T-helper 2 cell treated with Interferon-gamma antibody and Interleukin-4, amounts not matched to agents 5 μg/mL and 100 μg/mL, for 36 hours (primary cell): ENCODE results near the gene MAP3K15.

Experiments
- DNase-seq: peaks from one replicate; pipeline ENCODE4 v3.0.0; 2021; ENCODE audit warnings: low spot score
- H3K27ac Mint-ChIP-seq: one replicate; pipeline ENCODE4 v1.8.0; 2021; ENCODE audit warnings: mild to moderate bottlenecking, mixed read lengths
- H3K27me3 Mint-ChIP-seq: one replicate; pipeline ENCODE4 v1.8.0; 2021; ENCODE audit warnings: low read depth, mixed read lengths
- H3K36me3 Mint-ChIP-seq: one replicate; pipeline ENCODE4 v1.8.0; 2021; ENCODE audit warnings: low read depth, mixed read lengths
- H3K4me1 Mint-ChIP-seq: one replicate; pipeline ENCODE4 v1.8.0; 2021; ENCODE audit warnings: low read depth, mixed read lengths
- H3K4me3 Mint-ChIP-seq: one replicate; pipeline ENCODE4 v1.8.0; 2022; ENCODE audit warnings: mild to moderate bottlenecking, moderate library complexity, mixed read lengths
- H3K9me3 Mint-ChIP-seq: one replicate; pipeline ENCODE4 v1.8.0; 2021; ENCODE audit warnings: mixed read lengths

Gene MAP3K15

GRCh38 chrX:19544693-19545305, 29.5 kb upstream of the MAP3K15 start:
- no peak overlapping the region for H3K27ac Mint-ChIP-seq
- peaks cover 57% of the 10 kb centered on the region for H3K36me3 Mint-ChIP-seq

GRCh38 chrX:19543951-19544381, 28.7 kb upstream of the MAP3K15 start:
- Mint-ChIP-seq H3K27ac (no peak overlapping the region), H3K9me3 (no peaks in the 10 kb centered on the region), H3K27me3 (no peaks in the 10 kb centered on the region), H3K4me3 (no peak overlapping the region), H3K4me1 (peaks cover 10% of the 10 kb centered on the region), H3K36me3 (peaks cover 55% of the 10 kb centered on the region)
- DNase-seq, result no peak

More at GRCh38 chrX:19544693-19545305, 29.5 kb upstream of the MAP3K15 start:
- DNase-seq, result no peak
- Mint-ChIP-seq H3K27me3 (no peaks in the 10 kb centered on the region), H3K4me3 (no peak overlapping the region), H3K9me3 (no peaks in the 10 kb centered on the region), H3K4me1 (peaks cover 16% of the 10 kb centered on the region)

- Mint-ChIP-seq H3K36me3 (peaks cover 47% of the 10 kb centered on the region), H3K4me3 (no peak overlapping the region), H3K9me3 (no peaks in the 10 kb centered on the region), H3K27me3 (no peaks in the 10 kb centered on the region), H3K27ac (peak overlapping the region; percentile 69), H3K4me1 (peaks cover 6% of the 10 kb centered on the region)
- no peak for DNase-seq
These were observed 27.9 kb upstream of the MAP3K15 start for GRCh38 chrX:19543020-19543715.

GRCh38 chrX:19541931-19542330, 26.6 kb upstream of the MAP3K15 start:
- Mint-ChIP-seq H3K27ac (no peak overlapping the region), H3K27me3 (no peaks in the 10 kb centered on the region), H3K4me1 (peaks cover 6% of the 10 kb centered on the region), H3K36me3 (peaks cover 40% of the 10 kb centered on the region), H3K4me3 (no peak overlapping the region), H3K9me3 (no peaks in the 10 kb centered on the region)
- DNase-seq, result no peak

GRCh38 chrX:19541196-19541595, 25.9 kb upstream of the MAP3K15 start:
- no peaks in the 10 kb centered on the region for H3K27me3 Mint-ChIP-seq
- no peak overlapping the region for H3K4me3 Mint-ChIP-seq
- H3K36me3 Mint-ChIP-seq, result peaks cover 36% of the 10 kb centered on the region
- H3K4me1 Mint-ChIP-seq, result peaks cover 6% of the 10 kb centered on the region
- no peaks in the 10 kb centered on the region for H3K9me3 Mint-ChIP-seq
- no peak for DNase-seq
- no peak overlapping the region for H3K27ac Mint-ChIP-seq

- Mint-ChIP-seq H3K27me3 (no peaks in the 10 kb centered on the region), H3K36me3 (peaks cover 29% of the 10 kb centered on the region), H3K4me1 (peaks cover 6% of the 10 kb centered on the region), H3K27ac (no peak overlapping the region), H3K4me3 (no peak overlapping the region), H3K9me3 (no peaks in the 10 kb centered on the region)
- no peak for DNase-seq
These were observed 24.8 kb upstream of the MAP3K15 start for GRCh38 chrX:19540076-19540475.

GRCh38 chrX:19539665-19540064, 24.4 kb upstream of the MAP3K15 start:
- H3K4me3 Mint-ChIP-seq, result no peak overlapping the region

GRCh38 chrX:19535476-19535875, 20.2 kb upstream of the MAP3K15 start:
- Mint-ChIP-seq H3K4me1 (no peaks in the 10 kb centered on the region), H3K9me3 (no peaks in the 10 kb centered on the region), H3K27me3 (no peaks in the 10 kb centered on the region), H3K27ac (no peak overlapping the region), H3K36me3 (peaks cover 13% of the 10 kb centered on the region), H3K4me3 (no peak overlapping the region)
- DNase-seq, result no peak

More at GRCh38 chrX:19539665-19540064, 24.4 kb upstream of the MAP3K15 start:
- Mint-ChIP-seq H3K4me1 (peaks cover 5% of the 10 kb centered on the region), H3K27me3 (no peaks in the 10 kb centered on the region), H3K27ac (no peak overlapping the region), H3K36me3 (peaks cover 28% of the 10 kb centered on the region), H3K9me3 (no peaks in the 10 kb centered on the region)
- DNase-seq, result no peak

- Mint-ChIP-seq H3K27me3 (no peaks in the 10 kb centered on the region), H3K27ac (no peak overlapping the region), H3K36me3 (peaks cover 6% of the 10 kb centered on the region), H3K9me3 (no peaks in the 10 kb centered on the region), H3K4me1 (no peaks in the 10 kb centered on the region), H3K4me3 (no peak overlapping the region)
- DNase-seq, result no peak
These were observed 17.4 kb upstream of the MAP3K15 start for GRCh38 chrX:19532709-19533108.

GRCh38 chrX:19517965-19518364, 2.7 kb upstream of the MAP3K15 start:
- Mint-ChIP-seq H3K27ac (no peak overlapping the region), H3K9me3 (no peaks in the 10 kb centered on the region), H3K36me3 (no peaks in the 10 kb centered on the region), H3K27me3 (peaks cover 30% of the 10 kb centered on the region), H3K4me3 (no peak overlapping the region), H3K4me1 (no peaks in the 10 kb centered on the region)
- DNase-seq, result no peak

- H3K27me3 Mint-ChIP-seq, result peaks cover 37% of the 10 kb centered on the region
- peak overlapping the region; percentile 51 for H3K4me3 Mint-ChIP-seq
- no peaks in the 10 kb centered on the region for H3K4me1 Mint-ChIP-seq
- H3K27ac Mint-ChIP-seq, result no peak overlapping the region
- no peaks in the 10 kb centered on the region for H3K36me3 Mint-ChIP-seq
- DNase-seq, result no peak
- H3K9me3 Mint-ChIP-seq, result no peaks in the 10 kb centered on the region
These were observed 352 bp upstream of the MAP3K15 start for GRCh38 chrX:19515615-19516105.

GRCh38 chrX:19513383-19513782, 1.9 kb downstream of the MAP3K15 start:
- no peak overlapping the region for H3K4me3 Mint-ChIP-seq

GRCh38 chrX:19512961-19513360, 2.3 kb downstream of the MAP3K15 start:
- no peaks in the 10 kb centered on the region for H3K9me3 Mint-ChIP-seq
- no peak for DNase-seq
- H3K4me1 Mint-ChIP-seq, result no peaks in the 10 kb centered on the region
- no peaks in the 10 kb centered on the region for H3K36me3 Mint-ChIP-seq
- H3K4me3 Mint-ChIP-seq, result no peak overlapping the region
- H3K27ac Mint-ChIP-seq, result no peak overlapping the region
- H3K27me3 Mint-ChIP-seq, result peaks cover 34% of the 10 kb centered on the region

More at GRCh38 chrX:19513383-19513782, 1.9 kb downstream of the MAP3K15 start:
- Mint-ChIP-seq H3K36me3 (no peaks in the 10 kb centered on the region), H3K27me3 (peaks cover 38% of the 10 kb centered on the region), H3K9me3 (no peaks in the 10 kb centered on the region), H3K27ac (no peak overlapping the region), H3K4me1 (no peaks in the 10 kb centered on the region)
- DNase-seq, result no peak

- no peaks in the 10 kb centered on the region for H3K4me1 Mint-ChIP-seq
- DNase-seq, result no peak
- H3K4me3 Mint-ChIP-seq, result no peak overlapping the region
- H3K36me3 Mint-ChIP-seq, result no peaks in the 10 kb centered on the region
- H3K9me3 Mint-ChIP-seq, result no peaks in the 10 kb centered on the region
- H3K27ac Mint-ChIP-seq, result no peak overlapping the region
- H3K27me3 Mint-ChIP-seq, result peaks cover 31% of the 10 kb centered on the region
These were observed 2.9 kb downstream of the MAP3K15 start for GRCh38 chrX:19512359-19512758.
